Measurements from ENCODE around the gene LAMB4.

Gene LAMB4

DNA sequence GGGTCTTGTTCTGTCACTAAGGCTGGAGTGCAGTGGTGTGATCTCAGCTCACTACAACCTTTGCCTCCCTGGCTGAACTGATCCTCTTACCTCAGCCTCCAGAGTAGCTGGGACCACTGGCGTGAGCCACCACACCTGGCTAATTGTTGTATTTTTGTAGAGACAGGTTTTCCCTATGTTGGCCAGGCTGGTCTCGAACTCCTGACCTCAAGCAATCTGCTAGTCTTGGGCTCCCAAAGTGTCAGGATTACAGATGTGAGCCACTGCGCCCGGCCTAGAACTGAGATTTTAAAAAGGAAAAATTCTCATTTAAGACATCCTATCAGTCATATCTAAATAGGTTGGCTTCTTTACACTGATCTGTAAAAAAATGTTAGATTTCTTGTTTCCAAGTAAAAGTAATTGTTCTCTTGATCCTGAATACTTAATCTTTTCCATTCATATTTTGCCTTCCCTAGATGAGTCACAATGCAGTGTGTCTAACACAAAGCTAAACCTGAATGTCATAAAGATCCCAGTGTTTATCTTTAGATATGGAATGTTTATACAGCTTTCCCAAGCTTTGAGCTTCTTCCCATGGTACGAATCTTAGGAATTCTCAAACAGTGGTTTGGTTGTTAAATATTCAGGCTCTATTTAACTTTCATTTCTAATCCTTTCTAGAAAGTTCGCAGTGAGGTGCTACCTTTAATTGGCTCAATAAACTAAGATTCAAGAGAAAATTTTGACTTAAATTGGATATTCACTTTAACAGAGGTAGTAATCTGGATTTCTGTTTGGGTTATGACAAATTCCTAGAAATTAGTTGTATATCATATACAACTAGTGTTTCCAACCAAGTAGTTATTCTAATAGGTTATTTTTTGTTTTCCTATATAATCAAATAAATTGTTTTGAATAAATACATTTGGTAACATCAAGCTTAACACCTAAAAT, 115.1 kb downstream of the LAMB4 start:
- no peak overlapping the region for H3K27ac ChIP-seq
- TF ChIP-seq ZFX (IDR thresholded peaks at IDR 0.05) = no peak
- TF ChIP-seq, protein P1, sequence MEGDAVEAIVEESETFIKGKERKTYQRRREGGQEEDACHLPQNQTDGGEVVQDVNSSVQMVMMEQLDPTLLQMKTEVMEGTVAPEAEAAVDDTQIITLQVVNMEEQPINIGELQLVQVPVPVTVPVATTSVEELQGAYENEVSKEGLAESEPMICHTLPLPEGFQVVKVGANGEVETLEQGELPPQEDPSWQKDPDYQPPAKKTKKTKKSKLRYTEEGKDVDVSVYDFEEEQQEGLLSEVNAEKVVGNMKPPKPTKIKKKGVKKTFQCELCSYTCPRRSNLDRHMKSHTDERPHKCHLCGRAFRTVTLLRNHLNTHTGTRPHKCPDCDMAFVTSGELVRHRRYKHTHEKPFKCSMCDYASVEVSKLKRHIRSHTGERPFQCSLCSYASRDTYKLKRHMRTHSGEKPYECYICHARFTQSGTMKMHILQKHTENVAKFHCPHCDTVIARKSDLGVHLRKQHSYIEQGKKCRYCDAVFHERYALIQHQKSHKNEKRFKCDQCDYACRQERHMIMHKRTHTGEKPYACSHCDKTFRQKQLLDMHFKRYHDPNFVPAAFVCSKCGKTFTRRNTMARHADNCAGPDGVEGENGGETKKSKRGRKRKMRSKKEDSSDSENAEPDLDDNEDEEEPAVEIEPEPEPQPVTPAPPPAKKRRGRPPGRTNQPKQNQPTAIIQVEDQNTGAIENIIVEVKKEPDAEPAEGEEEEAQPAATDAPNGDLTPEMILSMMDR (conservative IDR thresholded peaks at IDR 0.05) = no peak

- no peak overlapping the region for H3K27ac ChIP-seq
- TF ChIP-seq ZFX (IDR thresholded peaks at IDR 0.05) = no peak
- TF ChIP-seq, protein P1 (conservative IDR thresholded peaks at IDR 0.05) = no peak
Measured at GRCh38 chr7:108014215-108014614, 115.9 kb downstream of the LAMB4 start.

GRCh38 chr7:108012499-108013430, 117.4 kb downstream of the LAMB4 start:
- no peak for TF ChIP-seq ZFX (IDR thresholded peaks at IDR 0.05)
- TF ChIP-seq, protein P1 (conservative IDR thresholded peaks at IDR 0.05) = no peak
- no peak overlapping the region for H3K27ac ChIP-seq

- TF ChIP-seq, protein P1 (conservative IDR thresholded peaks at IDR 0.05) = no peak
- no peak overlapping the region for H3K27ac ChIP-seq
Measured at GRCh38 chr7:108010377-108010776, 119.8 kb downstream of the LAMB4 start.

DNA sequence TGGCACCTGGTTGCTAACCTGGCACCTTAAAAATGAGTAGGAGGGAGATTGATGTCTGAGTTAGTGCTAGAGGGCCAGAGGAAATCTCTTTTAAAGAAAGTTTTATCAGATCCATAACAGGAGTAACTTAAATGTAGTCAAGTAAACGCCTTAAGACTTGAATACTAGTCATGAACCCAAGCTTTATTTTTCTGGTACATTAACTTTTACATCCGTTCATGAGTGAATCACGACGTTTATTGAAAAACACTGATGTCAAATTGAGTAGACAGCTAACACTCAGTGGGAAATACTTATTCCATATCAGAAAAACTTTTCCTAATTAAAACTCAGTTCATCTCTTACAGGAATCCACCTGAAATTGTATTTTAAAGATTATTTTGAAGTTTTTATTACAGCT, 120.3 kb downstream of the LAMB4 start:
- TF ChIP-seq, protein P1 (conservative IDR thresholded peaks at IDR 0.05) = no peak
- no peak for TF ChIP-seq ZFX (IDR thresholded peaks at IDR 0.05)
- H3K27ac ChIP-seq = no peak overlapping the region

DNA sequence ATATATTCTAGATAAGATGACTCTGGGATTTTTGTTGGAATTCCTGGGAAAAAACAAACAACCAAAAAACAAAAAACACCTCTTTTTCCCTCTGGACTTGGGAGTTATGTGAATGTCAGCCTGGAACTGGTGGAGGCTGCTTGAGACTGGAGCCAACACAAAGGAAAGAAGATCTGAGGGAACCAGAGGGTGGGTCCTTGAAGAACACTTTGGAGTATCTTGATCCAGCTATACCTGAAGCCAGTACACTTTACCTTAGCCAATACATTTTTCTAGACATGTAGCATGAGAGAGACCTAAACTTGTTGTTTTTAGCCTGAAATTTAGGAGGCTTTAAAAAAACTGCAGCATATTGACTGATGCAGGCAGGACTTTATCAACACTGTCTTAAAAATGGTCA, 121.3 kb downstream of the LAMB4 start:
- no peak overlapping the region for H3K27ac ChIP-seq
- TF ChIP-seq, protein P1 (conservative IDR thresholded peaks at IDR 0.05) = no peak
- no peak for TF ChIP-seq ZFX (IDR thresholded peaks at IDR 0.05)

DNA sequence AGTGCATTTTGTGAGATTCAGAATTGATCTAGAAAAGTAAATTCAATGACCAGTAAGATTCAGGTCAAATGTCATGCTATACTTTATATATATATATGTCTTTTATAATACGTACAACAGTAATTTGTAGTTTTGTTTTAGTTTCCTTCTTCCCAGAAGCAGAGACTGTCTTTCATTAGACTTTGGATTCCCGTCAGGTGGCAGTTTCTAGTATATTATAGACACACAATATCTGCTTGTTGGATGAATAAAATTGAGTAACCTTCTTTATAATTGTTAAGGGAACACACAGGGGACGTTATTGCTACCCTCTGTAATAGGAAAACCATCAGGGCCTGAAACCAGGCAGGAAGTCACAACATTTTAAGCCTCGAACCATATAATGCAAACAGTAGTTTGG, 121.9 kb downstream of the LAMB4 start:
- TF ChIP-seq, protein P1 (conservative IDR thresholded peaks at IDR 0.05) = no peak
- TF ChIP-seq ZFX (IDR thresholded peaks at IDR 0.05) = no peak
- H3K27ac ChIP-seq = no peak overlapping the region

Data from C4-2B (cell line).